ENCODE results near the gene SKI. TPM values are rescaled to one million over a fixed set of nuclear protein-coding genes. Genes with fewer than 3 reads are reported as not detected.

SKI gene
- total RNA-seq, 1 donor from 2014 or later: 12.1 TPM

GRCh38 chr1:2304921-2305681 is 77.0 kb downstream of the SKI start:
- DNase-seq (ENCODE audit: low read depth): peak; percentile 68

GRCh38 chr1:2306151-2306978 is 78.2 kb downstream of the SKI start:
- no peak for DNase-seq (ENCODE audit: low read depth)

- DNase-seq (ENCODE audit: low read depth): no peak
Measured at GRCh38 chr1:2307064-2307605, 79.0 kb downstream of the SKI start.

- DNase-seq (ENCODE audit: low read depth): no peak
Measured at GRCh38 chr1:2307972-2308371, 79.9 kb downstream of the SKI start.

GRCh38 chr1:2308844-2309243 is 80.7 kb downstream of the SKI start:
- no peak for DNase-seq (ENCODE audit: low read depth)

- DNase-seq (ENCODE audit: low read depth): no peak
Measured at GRCh38 chr1:2310332-2311183, 82.4 kb downstream of the SKI start.

GRCh38 chr1:2311184-2312032 is 83.3 kb downstream of the SKI start:
- DNase-seq (ENCODE audit: low read depth): peak; percentile 83

- DNase-seq (ENCODE audit: low read depth): peak; percentile 90
Measured at GRCh38 chr1:2312160-2312514, 84.0 kb downstream of the SKI start.

GRCh38 chr1:2312515-2313301 is 84.6 kb downstream of the SKI start:
- DNase-seq (ENCODE audit: low read depth): peak; percentile 73

GRCh38 chr1:2313651-2314261 is 85.6 kb downstream of the SKI start:
- no peak for DNase-seq (ENCODE audit: low read depth)

GRCh38 chr1:2314273-2314802 is 86.2 kb downstream of the SKI start:
- peak; percentile 57 for DNase-seq (ENCODE audit: low read depth)

- peak; percentile 40 for DNase-seq (ENCODE audit: low read depth)
Measured at GRCh38 chr1:2314803-2315673, 86.9 kb downstream of the SKI start.

GRCh38 chr1:2315674-2316450 is 87.7 kb downstream of the SKI start:
- no peak for DNase-seq (ENCODE audit: low read depth)

GRCh38 chr1:2316451-2316961 is 88.4 kb downstream of the SKI start:
- peak; percentile 74 for DNase-seq (ENCODE audit: low read depth)

- no peak for DNase-seq (ENCODE audit: low read depth)
Measured at GRCh38 chr1:2317230-2318065, 89.3 kb downstream of the SKI start.

Data from myocyte (in vitro differentiated cells).